IPS-20b (cell line): ENCODE data around the gene AACS.
"Not testable (repeated sequence)": the region's sequence is repeated elsewhere in the genome, so short reads cannot be mapped to it uniquely, and the experiment has no call there.

ENCODE experiments used
- H3K27ac ChIP-seq: one replicate; pipeline ENCODE4 v1.5.1; 2013; ENCODE audit warnings: low read length
- H3K27me3 ChIP-seq: 2 replicates; pipeline ENCODE4 v1.6.1; 2013; ENCODE audit warnings: mild to moderate bottlenecking, low read length, inconsistent platforms; ENCODE audit not compliant: insufficient read depth
- H3K36me3 ChIP-seq: 2 replicates; pipeline ENCODE4 v1.6.1; 2013; ENCODE audit warnings: low read depth, mild to moderate bottlenecking, inconsistent platforms, low read length, moderate library complexity; ENCODE audit not compliant: insufficient read depth
- H3K4me1 ChIP-seq: 2 replicates; pipeline ENCODE4 v1.6.1; 2013; ENCODE audit warnings: mild to moderate bottlenecking, control low read depth, inconsistent platforms, low read length, moderate library complexity; ENCODE audit not compliant: insufficient read depth
- H3K4me3 ChIP-seq: 2 replicates; pipeline ENCODE4 v1.5.1; 2013; ENCODE audit warnings: mild to moderate bottlenecking, low read length, inconsistent platforms
- H3K9ac ChIP-seq: 2 replicates; pipeline ENCODE4 v1.6.1; 2013; ENCODE audit warnings: low read depth, mild to moderate bottlenecking, inconsistent platforms, low read length, moderate library complexity
- H3K9me3 ChIP-seq: 2 replicates; pipeline ENCODE4 v1.6.1; 2013; ENCODE audit warnings: mild to moderate bottlenecking, low read depth, low read length, inconsistent platforms; ENCODE audit not compliant: insufficient read depth

Gene AACS

GRCh38 chr12:125061229-125061628 is 4.0 kb upstream of the AACS start:
- Histone ChIP-seq H3K27ac (no peak overlapping the region), H3K27me3 (no peaks in the 10 kb centered on the region), H3K4me3 (no peak overlapping the region), H3K36me3 (no peaks in the 10 kb centered on the region), H3K9ac (no peak overlapping the region), H3K4me1 (peaks cover 15% of the 10 kb centered on the region; the same call in 1 of the 2 replicates), H3K9me3 (peaks cover 13% of the 10 kb centered on the region; the same call in 1 of the 2 replicates)

DNA sequence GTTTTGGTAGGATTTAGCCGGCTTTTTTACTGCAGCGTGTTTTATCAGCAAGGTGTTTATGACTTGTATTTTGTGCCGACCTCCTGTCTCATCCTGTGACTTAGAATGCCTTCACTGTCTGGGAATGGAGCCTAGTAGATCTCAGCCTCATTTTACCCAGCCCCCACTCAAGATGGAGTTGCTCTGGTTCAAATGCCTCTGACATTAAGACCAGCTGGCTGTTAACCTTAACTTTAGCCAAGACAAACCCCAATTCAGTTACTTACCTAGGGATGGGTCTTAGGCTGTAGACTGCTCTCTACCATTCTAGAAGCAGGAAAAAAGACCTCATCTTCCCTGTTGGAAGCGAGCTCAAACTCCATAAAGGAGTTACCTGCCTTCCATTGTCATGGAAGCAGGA is 1.7 kb upstream of the AACS start:
- H3K9ac ChIP-seq, H3K36me3 ChIP-seq, H3K27ac ChIP-seq, H3K27me3 ChIP-seq: not testable (repeated sequence)
- H3K4me3 ChIP-seq, result peak overlapping the region; percentile 15; the same call in 1 of the 2 replicates
- H3K9me3 ChIP-seq, result peaks cover 13% of the 10 kb centered on the region; the same call in 1 of the 2 replicates
- peaks cover 19% of the 10 kb centered on the region for H3K4me1 ChIP-seq

DNA sequence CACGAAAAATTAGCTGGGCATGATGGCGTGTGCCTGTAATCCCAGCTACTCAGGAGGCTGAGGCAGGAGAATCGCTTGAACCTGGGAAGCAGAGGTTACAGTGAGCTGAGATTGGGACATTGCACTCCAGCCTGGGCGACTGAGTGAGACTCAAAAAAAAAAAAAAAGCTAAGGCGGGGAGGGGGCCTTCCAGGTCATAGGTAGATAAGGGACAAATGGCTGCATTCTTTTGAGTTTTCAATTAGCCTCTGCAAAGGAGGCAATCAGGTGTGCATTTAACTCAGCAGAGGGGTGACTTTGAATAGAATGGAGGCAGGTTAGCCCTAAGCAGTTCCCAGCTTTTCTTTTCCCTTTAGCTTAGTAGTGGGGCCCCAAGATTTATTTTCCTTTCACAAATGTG is 743 bp upstream of the AACS start:
- Histone ChIP-seq H3K9ac (peak overlapping the region; percentile 74; the same call in 1 of the 2 replicates), H3K27me3 (no peaks in the 10 kb centered on the region), H3K4me3 (peak overlapping the region; percentile 83), H3K36me3 (no peaks in the 10 kb centered on the region; the same call in 1 of the 2 replicates), H3K27ac (no peak overlapping the region), H3K9me3 (peaks cover 13% of the 10 kb centered on the region; the same call in 1 of the 2 replicates), H3K4me1 (peaks cover 19% of the 10 kb centered on the region)

- H3K9ac ChIP-seq, result peak overlapping the region; percentile 77
- H3K4me1 ChIP-seq, result peaks cover 19% of the 10 kb centered on the region
- peak overlapping the region; percentile 83 for H3K4me3 ChIP-seq
- H3K9me3 ChIP-seq, result peaks cover 8% of the 10 kb centered on the region; the same call in 1 of the 2 replicates
- no peak overlapping the region for H3K27ac ChIP-seq
- H3K36me3 ChIP-seq, result peaks cover 1% of the 10 kb centered on the region; the same call in 1 of the 2 replicates
- H3K27me3 ChIP-seq, result no peaks in the 10 kb centered on the region
These were observed 810 bp downstream of the AACS start for GRCh38 chr12:125065919-125066570.

DNA sequence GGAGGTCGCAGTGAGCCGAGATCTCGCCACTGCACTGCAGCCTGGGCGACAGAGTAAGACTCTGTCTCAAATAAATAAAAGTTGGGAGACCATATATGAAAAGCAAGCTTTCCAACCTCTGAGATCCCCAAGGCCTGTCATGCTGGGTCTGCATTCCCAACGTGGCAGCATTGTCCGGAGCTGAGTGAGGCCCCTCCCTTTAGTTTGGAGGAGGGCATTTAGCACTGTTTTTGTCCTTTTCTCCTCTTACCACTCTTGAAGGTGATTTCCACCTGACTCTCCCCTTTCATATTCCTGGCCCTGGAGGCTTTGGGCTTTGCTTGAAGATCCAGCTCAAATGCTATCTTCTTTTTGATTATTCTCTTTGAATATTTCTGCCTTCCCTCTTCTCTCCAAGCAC is 3.2 kb downstream of the AACS start:
- Histone ChIP-seq H3K9me3 (no peaks in the 10 kb centered on the region), H3K27me3 (no peaks in the 10 kb centered on the region), H3K9ac (no peak overlapping the region), H3K27ac (no peak overlapping the region), H3K4me1 (peaks cover 12% of the 10 kb centered on the region), H3K4me3 (no peak overlapping the region), H3K36me3 (peaks cover 8% of the 10 kb centered on the region; the same call in 1 of the 2 replicates)

DNA sequence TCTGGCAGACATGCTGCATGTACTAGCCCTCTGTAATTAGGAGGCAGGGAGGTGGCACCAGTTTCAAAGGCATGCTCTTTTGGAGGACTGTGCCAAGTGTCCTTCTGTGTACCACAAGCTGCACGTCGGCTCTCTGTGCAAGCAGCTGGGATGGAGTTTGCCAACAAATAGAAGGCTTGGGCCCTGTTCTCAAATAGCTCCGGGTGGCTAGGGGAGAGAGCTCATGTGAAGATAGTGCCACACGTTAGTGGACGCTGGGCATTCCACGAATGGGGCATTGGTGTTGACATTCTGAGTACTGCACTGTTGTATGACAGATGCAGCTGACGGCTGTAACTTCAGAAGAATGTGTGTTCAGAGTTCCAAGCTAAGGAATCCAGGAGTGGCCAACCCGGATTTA is 4.4 kb downstream of the AACS start:
- peaks cover 16% of the 10 kb centered on the region; the same call in 1 of the 2 replicates for H3K36me3 ChIP-seq
- no peak overlapping the region for H3K27ac ChIP-seq
- no peaks in the 10 kb centered on the region for H3K27me3 ChIP-seq
- no peak overlapping the region for H3K9ac ChIP-seq
- H3K4me3 ChIP-seq, result no peak overlapping the region
- H3K9me3 ChIP-seq, result no peaks in the 10 kb centered on the region
- H3K4me1 ChIP-seq, result peaks cover 9% of the 10 kb centered on the region

GRCh38 chr12:125070112-125070511 is 4.9 kb downstream of the AACS start:
- Histone ChIP-seq H3K27me3 (no peaks in the 10 kb centered on the region), H3K36me3 (peaks cover 16% of the 10 kb centered on the region; the same call in 1 of the 2 replicates), H3K9me3 (no peaks in the 10 kb centered on the region), H3K4me3 (no peak overlapping the region), H3K9ac (no peak overlapping the region), H3K27ac (no peak overlapping the region), H3K4me1 (peaks cover 6% of the 10 kb centered on the region)

GRCh38 chr12:125070661-125071390 is 5.6 kb downstream of the AACS start:
- H3K9ac ChIP-seq, result no peak overlapping the region

GRCh38 chr12:125071456-125071855 is 6.2 kb downstream of the AACS start:
- H3K4me3 ChIP-seq, result no peak overlapping the region
- peaks cover 23% of the 10 kb centered on the region for H3K36me3 ChIP-seq
- H3K4me1 ChIP-seq, result peaks cover 4% of the 10 kb centered on the region
- H3K27ac ChIP-seq, result no peak overlapping the region
- H3K9me3 ChIP-seq, result no peaks in the 10 kb centered on the region
- no peak overlapping the region for H3K9ac ChIP-seq
- H3K27me3 ChIP-seq, result no peaks in the 10 kb centered on the region

More at GRCh38 chr12:125070661-125071390, 5.6 kb downstream of the AACS start:
- Histone ChIP-seq H3K27me3 (no peaks in the 10 kb centered on the region), H3K9me3 (no peaks in the 10 kb centered on the region), H3K36me3 (peaks cover 17% of the 10 kb centered on the region), H3K4me1 (peaks cover 6% of the 10 kb centered on the region), H3K27ac (no peak overlapping the region), H3K4me3 (no peak overlapping the region)

- Histone ChIP-seq H3K27me3 (no peaks in the 10 kb centered on the region), H3K4me1 (no peaks in the 10 kb centered on the region; the same call in 1 of the 2 replicates), H3K9ac (no peak overlapping the region), H3K27ac (no peak overlapping the region), H3K9me3 (no peaks in the 10 kb centered on the region), H3K4me3 (no peak overlapping the region), H3K36me3 (peaks cover 31% of the 10 kb centered on the region)
These were observed 7.3 kb downstream of the AACS start for GRCh38 chr12:125072496-125072895.

- not testable (repeated sequence) for H3K4me1 ChIP-seq, H3K9me3 ChIP-seq, H3K4me3 ChIP-seq, H3K9ac ChIP-seq, H3K27ac ChIP-seq, H3K27me3 ChIP-seq
- peaks cover 46% of the 10 kb centered on the region for H3K36me3 ChIP-seq
These were observed 9.1 kb downstream of the AACS start for GRCh38 chr12:125074294-125074693.

- Histone ChIP-seq H3K9me3 (no peaks in the 10 kb centered on the region), H3K36me3 (peaks cover 51% of the 10 kb centered on the region), H3K9ac (no peak overlapping the region), H3K27ac (no peak overlapping the region), H3K4me3 (no peak overlapping the region), H3K4me1 (no peaks in the 10 kb centered on the region), H3K27me3 (no peaks in the 10 kb centered on the region)
These were observed 10.9 kb downstream of the AACS start for GRCh38 chr12:125076103-125076502.
